HepG2 (cell line): ENCODE data around the gene GPRIN1. TPM values are rescaled to one million over a fixed set of nuclear protein-coding genes. Genes with fewer than 3 reads are reported as not detected.

Experiments used
- LCORL ChIP-seq, 2 experiments: fragments of 450-650 bp in 1 of 2; sonication (generic) in 1 of 2; formaldehyde crosslinking in 1 of 2; IDR thresholded peaks; 2 replicates each; pipeline versions ENCODE4 v1.5.0 to v1.6.1; 2017 to 2020; ENCODE audit warnings: antibody characterized with exemption in 1 of 2, missing genetic modification reagents in 1 of 2
- SP1 ChIP-seq, 2 experiments: fragments of 450-650 bp in 1 of 2; sonication (generic) in 1 of 2; formaldehyde crosslinking in 1 of 2; IDR thresholded peaks; 2 replicates each; pipeline versions ENCODE4 v1.4.0 to v1.6.1; 2016 to 2020; ENCODE audit warnings: missing genetic modification reagents in 1 of 2
- ZNF263 ChIP-seq: sonication (generic); formaldehyde crosslinking; IDR thresholded peaks from 2 replicates; pipeline ENCODE4 v1.4.0; 2020; ENCODE audit warnings: missing genetic modification reagents
- polyA plus RNA-seq, 8 experiments: library from polyadenylated mRNA; depleted of rRNA in 3 of 8; stranded (reverse) in 7 of 8; unstranded in 1 of 8; fragments of >200 nt; fragmentation: Illumina TruSeq in 4 of 8; extraction: Trizol in 4 of 8; gene quantifications; 2 replicates each; pipeline versions ENCODE4 v1.2.1 to v1.2.3, GENCODE V29; 2011 to 2016; ENCODE audit warnings: low read depth in 4 of 8, missing spikeins in 1 of 8, mixed read lengths in 1 of 8; ENCODE audit not compliant: insufficient read depth in 1 of 8
- total RNA-seq, 5 experiments: library from RNA; depleted of rRNA; stranded (reverse); fragments of >200 nt; fragmentation: Illumina TruSeq; extraction: Trizol; gene quantifications; 2 replicates each; pipeline ENCODE4 v1.2.3, GENCODE V29; 2016; ENCODE audit warnings: low read depth in 1 of 5
- TF ChIP-seq, protein P1 (sequence below), 2 experiments: sonication (generic) in 1 of 2; formaldehyde crosslinking in 1 of 2; IDR thresholded peaks; 2 replicates each; pipeline versions ENCODE4 v1.4.0 to v1.6.1; 2018 to 2020; ENCODE audit warnings: missing genetic modification reagents in 2 of 2, borderline replicate concordance in 1 of 2, low read depth in 1 of 2, mild to moderate bottlenecking in 1 of 2, missing biosample characterization in 1 of 2
- TF ChIP-seq, protein P2 (sequence below): sonication (generic); formaldehyde crosslinking; IDR thresholded peaks from one replicate; pipeline ENCODE4 v1.5.1; 2020; ENCODE audit warnings: mild to moderate bottlenecking, missing genetic modification reagents; ENCODE audit errors: not compliant biosample characterization
- TF ChIP-seq, protein P3 (sequence below): sonication (generic); formaldehyde crosslinking; IDR thresholded peaks from 2 replicates; pipeline ENCODE4 v1.4.0; 2020; ENCODE audit warnings: mild to moderate bottlenecking, missing genetic modification reagents, borderline replicate concordance

GPRIN1 gene
- total and polyA plus RNA-seq, 2 of the 13 experiments (the other 11 are each of a cell fraction or from before 2014, with no cell fraction given) = 0.32 to 2.0 TPM

DNA sequence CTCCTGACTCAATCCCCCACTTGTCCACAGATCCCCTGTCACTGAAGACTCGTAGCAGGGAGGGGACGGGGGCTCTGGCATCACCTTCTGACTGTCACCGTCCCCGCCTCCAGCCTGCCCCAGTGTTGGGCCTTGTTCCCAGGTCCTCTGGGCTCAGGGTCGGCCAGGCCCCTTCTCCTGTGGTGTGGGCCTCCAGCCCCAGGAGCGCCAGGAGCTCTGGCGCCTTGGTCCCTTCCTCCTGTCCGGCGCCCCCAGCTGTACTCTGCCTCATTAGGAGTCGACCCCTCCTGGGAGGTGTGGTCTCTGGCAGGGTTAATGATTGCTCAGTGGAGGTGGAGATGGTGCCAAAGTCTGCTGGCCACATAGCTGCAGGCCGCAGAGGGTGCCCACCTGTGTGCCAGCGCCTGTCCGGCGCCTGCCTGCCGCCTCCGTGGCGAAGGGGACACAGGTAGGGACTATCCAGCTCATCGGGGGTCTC lies 61.0 kb downstream of the GPRIN1 start, which contains the start of gene CDHR2 (continued):
- TF ChIP-seq, protein P1, sequence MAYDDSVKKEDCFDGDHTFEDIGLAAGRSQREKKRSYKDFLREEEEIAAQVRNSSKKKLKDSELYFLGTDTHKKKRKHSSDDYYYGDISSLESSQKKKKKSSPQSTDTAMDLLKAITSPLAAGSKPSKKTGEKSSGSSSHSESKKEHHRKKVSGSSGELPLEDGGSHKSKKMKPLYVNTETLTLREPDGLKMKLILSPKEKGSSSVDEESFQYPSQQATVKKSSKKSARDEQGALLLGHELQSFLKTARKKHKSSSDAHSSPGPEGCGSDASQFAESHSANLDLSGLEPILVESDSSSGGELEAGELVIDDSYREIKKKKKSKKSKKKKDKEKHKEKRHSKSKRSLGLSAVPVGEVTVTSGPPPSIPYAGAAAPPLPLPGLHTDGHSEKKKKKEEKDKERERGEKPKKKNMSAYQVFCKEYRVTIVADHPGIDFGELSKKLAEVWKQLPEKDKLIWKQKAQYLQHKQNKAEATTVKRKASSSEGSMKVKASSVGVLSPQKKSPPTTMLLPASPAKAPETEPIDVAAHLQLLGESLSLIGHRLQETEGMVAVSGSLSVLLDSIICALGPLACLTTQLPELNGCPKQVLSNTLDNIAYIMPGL (CRISPR knock-in tag; IDR thresholded peaks at IDR 0.05; ENCODE audit: borderline replicate concordance in 1 of 2, low read depth in 1 of 2) = peak in 1 of 2 experiments; percentile 29; a peak in 1 of 4 replicates
- TF ChIP-seq, protein P2, sequence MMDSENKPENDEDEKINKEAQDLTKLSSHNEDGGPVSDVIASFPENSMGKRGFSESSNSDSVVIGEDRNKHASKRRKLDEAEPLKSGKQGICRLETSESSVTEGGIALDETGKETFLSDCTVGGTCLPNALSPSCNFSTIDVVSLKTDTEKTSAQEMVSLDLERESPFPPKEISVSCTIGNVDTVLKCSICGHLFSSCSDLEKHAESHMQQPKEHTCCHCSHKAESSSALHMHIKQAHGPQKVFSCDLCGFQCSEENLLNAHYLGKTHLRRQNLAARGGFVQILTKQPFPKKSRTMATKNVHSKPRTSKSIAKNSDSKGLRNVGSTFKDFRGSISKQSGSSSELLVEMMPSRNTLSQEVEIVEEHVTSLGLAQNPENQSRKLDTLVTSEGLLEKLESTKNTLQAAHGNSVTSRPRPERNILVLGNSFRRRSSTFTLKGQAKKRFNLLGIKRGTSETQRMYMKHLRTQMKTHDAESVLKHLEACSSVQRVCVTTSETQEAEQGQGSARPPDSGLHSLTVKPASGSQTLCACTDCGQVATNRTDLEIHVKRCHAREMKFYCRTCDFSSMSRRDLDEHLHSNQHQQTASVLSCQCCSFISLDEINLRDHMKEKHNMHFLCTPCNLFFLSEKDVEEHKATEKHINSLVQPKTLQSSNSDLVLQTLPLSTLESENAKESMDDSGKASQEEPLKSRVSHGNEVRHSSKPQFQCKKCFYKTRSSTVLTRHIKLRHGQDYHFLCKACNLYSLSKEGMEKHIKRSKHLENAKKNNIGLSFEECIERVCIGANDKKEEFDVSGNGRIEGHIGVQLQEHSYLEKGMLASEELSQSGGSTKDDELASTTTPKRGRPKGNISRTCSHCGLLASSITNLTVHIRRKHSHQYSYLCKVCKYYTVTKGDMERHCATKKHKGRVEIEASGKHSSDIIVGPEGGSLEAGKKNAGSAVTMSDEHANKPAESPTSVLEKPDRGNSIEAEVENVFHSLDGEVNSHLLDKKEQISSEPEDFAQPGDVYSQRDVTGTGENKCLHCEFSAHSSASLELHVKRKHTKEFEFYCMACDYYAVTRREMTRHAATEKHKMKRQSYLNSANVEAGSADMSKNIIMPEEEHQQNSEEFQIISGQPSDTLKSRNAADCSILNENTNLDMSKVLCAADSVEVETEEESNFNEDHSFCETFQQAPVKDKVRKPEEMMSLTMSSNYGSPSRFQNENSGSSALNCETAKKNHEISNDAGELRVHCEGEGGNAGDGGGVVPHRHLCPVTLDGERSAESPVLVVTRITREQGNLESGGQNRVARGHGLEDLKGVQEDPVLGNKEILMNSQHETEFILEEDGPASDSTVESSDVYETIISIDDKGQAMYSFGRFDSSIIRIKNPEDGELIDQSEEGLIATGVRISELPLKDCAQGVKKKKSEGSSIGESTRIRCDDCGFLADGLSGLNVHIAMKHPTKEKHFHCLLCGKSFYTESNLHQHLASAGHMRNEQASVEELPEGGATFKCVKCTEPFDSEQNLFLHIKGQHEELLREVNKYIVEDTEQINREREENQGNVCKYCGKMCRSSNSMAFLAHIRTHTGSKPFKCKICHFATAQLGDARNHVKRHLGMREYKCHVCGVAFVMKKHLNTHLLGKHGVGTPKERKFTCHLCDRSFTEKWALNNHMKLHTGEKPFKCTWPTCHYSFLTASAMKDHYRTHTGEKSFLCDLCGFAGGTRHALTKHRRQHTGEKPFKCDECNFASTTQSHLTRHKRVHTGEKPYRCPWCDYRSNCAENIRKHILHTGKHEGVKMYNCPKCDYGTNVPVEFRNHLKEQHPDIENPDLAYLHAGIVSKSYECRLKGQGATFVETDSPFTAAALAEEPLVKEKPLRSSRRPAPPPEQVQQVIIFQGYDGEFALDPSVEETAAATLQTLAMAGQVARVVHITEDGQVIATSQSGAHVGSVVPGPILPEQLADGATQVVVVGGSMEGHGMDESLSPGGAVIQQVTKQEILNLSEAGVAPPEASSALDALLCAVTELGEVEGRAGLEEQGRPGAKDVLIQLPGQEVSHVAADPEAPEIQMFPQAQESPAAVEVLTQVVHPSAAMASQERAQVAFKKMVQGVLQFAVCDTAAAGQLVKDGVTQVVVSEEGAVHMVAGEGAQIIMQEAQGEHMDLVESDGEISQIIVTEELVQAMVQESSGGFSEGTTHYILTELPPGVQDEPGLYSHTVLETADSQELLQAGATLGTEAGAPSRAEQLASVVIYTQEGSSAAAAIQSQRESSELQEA (CRISPR knock-in tag) = no peak
- TF ChIP-seq ZNF263 (CRISPR knock-in tag) (no peak), LCORL (IDR thresholded peaks at IDR 0.05) (no peak), LCORL (CRISPR knock-in tag; IDR thresholded peaks at IDR 0.05) (peak; percentile 66), SP1 (IDR thresholded peaks at IDR 0.05) (no peak), SP1 (CRISPR knock-in tag; IDR thresholded peaks at IDR 0.05) (0 out of 2 replicates have a peak, but pooled peaks have one; percentile 12)
- TF ChIP-seq, protein P3, sequence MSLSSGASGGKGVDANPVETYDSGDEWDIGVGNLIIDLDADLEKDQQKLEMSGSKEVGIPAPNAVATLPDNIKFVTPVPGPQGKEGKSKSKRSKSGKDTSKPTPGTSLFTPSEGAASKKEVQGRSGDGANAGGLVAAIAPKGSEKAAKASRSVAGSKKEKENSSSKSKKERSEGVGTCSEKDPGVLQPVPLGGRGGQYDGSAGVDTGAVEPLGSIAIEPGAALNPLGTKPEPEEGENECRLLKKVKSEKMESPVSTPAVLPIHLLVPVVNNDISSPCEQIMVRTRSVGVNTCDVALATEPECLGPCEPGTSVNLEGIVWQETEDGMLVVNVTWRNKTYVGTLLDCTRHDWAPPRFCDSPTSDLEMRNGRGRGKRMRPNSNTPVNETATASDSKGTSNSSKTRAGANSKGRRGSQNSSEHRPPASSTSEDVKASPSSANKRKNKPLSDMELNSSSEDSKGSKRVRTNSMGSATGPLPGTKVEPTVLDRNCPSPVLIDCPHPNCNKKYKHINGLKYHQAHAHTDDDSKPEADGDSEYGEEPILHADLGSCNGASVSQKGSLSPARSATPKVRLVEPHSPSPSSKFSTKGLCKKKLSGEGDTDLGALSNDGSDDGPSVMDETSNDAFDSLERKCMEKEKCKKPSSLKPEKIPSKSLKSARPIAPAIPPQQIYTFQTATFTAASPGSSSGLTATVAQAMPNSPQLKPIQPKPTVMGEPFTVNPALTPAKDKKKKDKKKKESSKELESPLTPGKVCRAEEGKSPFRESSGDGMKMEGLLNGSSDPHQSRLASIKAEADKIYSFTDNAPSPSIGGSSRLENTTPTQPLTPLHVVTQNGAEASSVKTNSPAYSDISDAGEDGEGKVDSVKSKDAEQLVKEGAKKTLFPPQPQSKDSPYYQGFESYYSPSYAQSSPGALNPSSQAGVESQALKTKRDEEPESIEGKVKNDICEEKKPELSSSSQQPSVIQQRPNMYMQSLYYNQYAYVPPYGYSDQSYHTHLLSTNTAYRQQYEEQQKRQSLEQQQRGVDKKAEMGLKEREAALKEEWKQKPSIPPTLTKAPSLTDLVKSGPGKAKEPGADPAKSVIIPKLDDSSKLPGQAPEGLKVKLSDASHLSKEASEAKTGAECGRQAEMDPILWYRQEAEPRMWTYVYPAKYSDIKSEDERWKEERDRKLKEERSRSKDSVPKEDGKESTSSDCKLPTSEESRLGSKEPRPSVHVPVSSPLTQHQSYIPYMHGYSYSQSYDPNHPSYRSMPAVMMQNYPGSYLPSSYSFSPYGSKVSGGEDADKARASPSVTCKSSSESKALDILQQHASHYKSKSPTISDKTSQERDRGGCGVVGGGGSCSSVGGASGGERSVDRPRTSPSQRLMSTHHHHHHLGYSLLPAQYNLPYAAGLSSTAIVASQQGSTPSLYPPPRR (CRISPR knock-in tag) = peak; percentile 29; the same call in 1 of the 2 replicates
